Mucosa of stomach (tissue), 1 donor: Measurements from ENCODE around the gene SLC6A13.
"Not testable (repeated sequence)": the region's sequence is repeated elsewhere in the genome, so short reads cannot be mapped to it uniquely, and the experiment has no call there.

Experiments
- H3K27me3 ChIP-seq: one replicate; pipeline ENCODE4 v1.7.0; 2013; ENCODE audit warnings: mild to moderate bottlenecking, low read length; ENCODE audit not compliant: control insufficient read depth, insufficient read depth
- H3K36me3 ChIP-seq: one replicate; pipeline ENCODE4 v1.7.0; 2013; ENCODE audit warnings: low read length; ENCODE audit not compliant: control insufficient read depth, insufficient read depth
- H3K4me1 ChIP-seq: one replicate; pipeline ENCODE4 v1.7.0; 2013; ENCODE audit warnings: mild to moderate bottlenecking, low read length; ENCODE audit not compliant: control insufficient read depth, insufficient read depth
- H3K4me3 ChIP-seq: one replicate; pipeline ENCODE4 v1.7.0; 2013; ENCODE audit warnings: low read length
- H3K9ac ChIP-seq: one replicate; pipeline ENCODE4 v1.7.0; 2013; ENCODE audit warnings: mild to moderate bottlenecking, low read length, moderate library complexity
- H3K9me3 ChIP-seq: one replicate; pipeline ENCODE4 v1.7.0; 2013; ENCODE audit warnings: mild to moderate bottlenecking, low read length, moderate library complexity; ENCODE audit not compliant: control insufficient read depth
- donor health status: Pancreatic carcinoma.

Gene SLC6A13

GRCh38 chr12:240566-240965 is 22.1 kb downstream of the SLC6A13 start:
- H3K27me3 ChIP-seq: no peaks in the 10 kb centered on the region
- H3K9me3 ChIP-seq: no peaks in the 10 kb centered on the region
- H3K36me3 ChIP-seq: no peaks in the 10 kb centered on the region
- H3K4me1 ChIP-seq: peaks cover 9% of the 10 kb centered on the region
- no peak overlapping the region for H3K9ac ChIP-seq
- no peak overlapping the region for H3K4me3 ChIP-seq

- H3K9me3 ChIP-seq: no peaks in the 10 kb centered on the region
- H3K4me1 ChIP-seq: peaks cover 9% of the 10 kb centered on the region
- no peak overlapping the region for H3K9ac ChIP-seq
- no peaks in the 10 kb centered on the region for H3K27me3 ChIP-seq
- H3K36me3 ChIP-seq: no peaks in the 10 kb centered on the region
- no peak overlapping the region for H3K4me3 ChIP-seq
These were observed 23.8 kb downstream of the SLC6A13 start for GRCh38 chr12:238736-239398.

DNA sequence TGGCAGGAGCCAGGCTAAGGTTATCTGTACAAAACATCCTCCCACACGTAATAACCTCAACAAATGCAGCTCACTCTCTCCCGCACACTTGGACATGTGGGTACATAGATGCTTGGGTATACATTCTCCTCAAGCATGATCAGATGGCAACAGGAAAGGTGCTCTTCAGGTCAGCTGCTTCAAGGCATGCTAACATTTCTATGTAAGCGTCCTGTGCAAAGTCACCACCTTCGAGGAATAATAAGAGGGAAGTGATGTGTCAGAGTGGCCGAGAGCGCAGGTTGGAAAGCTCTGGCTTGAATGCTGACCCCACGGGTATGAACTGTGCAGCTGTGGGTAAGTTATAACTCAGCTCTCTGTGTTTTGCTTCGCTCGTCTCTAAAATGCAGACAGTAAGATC is 24.5 kb downstream of the SLC6A13 start:
- Histone ChIP-seq H3K4me1 (peaks cover 9% of the 10 kb centered on the region), H3K9me3 (no peaks in the 10 kb centered on the region), H3K9ac (no peak overlapping the region), H3K27me3 (no peaks in the 10 kb centered on the region), H3K4me3 (no peak overlapping the region), H3K36me3 (no peaks in the 10 kb centered on the region)

DNA sequence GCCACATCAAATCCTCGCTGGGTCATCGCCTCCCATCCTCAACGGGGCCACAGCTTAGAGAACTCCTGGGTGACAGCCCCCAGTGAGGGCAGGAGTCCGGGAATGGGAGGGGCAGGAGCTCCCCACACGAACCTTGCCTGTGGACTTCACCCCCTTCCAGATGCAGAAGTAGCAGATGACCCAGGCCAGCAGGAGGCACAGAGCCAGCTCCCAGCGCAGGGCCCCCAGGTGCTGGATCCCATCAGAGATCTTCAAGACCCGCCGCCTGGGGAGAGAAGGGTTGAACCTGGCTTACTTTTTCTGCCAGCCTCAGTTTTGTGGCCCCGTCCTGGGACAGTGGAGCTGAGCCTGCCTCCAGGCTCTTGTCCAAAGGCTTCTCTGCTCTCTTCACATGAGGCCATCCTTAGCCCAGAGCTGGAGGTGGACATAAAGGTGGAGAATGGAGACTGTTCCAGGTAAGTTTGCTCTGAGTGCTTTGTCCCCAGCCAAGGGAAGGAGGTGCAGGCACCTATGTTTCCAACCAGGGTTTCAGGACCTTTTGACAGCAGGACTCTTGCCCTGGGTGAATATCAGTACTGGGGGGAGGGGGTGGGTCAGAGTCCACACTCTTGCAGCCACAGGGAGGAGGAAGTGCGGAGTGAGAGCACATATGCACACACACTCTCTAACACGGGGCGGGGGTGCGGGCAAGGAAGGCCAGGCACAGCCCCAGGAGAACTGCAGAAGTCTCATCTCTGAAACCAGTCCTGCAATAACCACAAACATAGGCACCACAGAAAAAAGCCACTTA is 25.4 kb downstream of the SLC6A13 start:
- Histone ChIP-seq H3K9ac (no peak overlapping the region), H3K27me3 (no peaks in the 10 kb centered on the region), H3K4me3 (no peak overlapping the region), H3K9me3 (no peaks in the 10 kb centered on the region), H3K4me1 (peaks cover 9% of the 10 kb centered on the region), H3K36me3 (no peaks in the 10 kb centered on the region)

DNA sequence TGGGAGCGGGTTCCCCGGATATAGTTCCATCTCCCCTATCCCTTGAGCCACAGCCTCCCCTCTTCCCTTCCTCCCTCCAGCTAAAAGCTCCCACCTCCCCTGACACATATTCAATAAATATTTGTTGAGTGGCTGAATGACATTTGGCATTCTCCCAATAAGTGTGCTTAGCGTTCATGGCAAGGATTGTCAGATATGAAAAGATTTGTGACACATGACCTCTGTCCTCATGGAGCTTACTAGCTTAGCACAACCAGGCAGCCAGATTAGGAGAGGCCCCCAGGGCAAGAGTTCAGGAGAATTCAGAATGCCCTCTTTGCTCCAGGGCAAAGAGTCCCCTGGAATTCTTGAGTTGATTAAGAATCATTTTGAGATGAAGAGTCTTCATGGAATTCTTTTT is 26.2 kb downstream of the SLC6A13 start:
- Histone ChIP-seq H3K36me3 (no peaks in the 10 kb centered on the region), H3K4me3 (no peak overlapping the region), H3K4me1 (peaks cover 9% of the 10 kb centered on the region), H3K9ac (no peak overlapping the region), H3K9me3 (no peaks in the 10 kb centered on the region), H3K27me3 (no peaks in the 10 kb centered on the region)

DNA sequence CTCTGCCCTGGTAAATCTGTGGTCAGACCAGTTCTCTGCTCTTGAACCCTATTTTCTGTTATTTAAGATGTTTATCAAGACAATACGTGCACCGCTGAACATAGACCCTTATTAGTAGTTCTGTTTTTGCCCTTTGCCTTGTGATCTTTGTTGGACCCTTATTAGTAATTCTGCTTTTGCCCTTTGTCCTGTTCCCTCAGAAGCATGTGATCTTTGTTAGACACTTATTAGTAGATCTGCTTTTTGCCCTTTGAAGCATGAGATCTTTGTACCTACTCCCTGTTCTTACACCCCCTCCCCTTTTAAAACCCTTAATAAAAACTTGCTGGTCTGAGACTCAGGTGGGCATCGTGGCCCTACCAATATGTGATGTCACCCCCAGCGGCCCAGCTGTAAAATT is 26.7 kb downstream of the SLC6A13 start:
- not testable (repeated sequence) for H3K36me3 ChIP-seq, H3K4me1 ChIP-seq, H3K9ac ChIP-seq, H3K4me3 ChIP-seq, H3K27me3 ChIP-seq, H3K9me3 ChIP-seq

- Histone ChIP-seq H3K4me3 (no peak overlapping the region), H3K4me1 (peaks cover 9% of the 10 kb centered on the region), H3K9me3 (no peaks in the 10 kb centered on the region), H3K27me3 (no peaks in the 10 kb centered on the region), H3K36me3 (no peaks in the 10 kb centered on the region), H3K9ac (no peak overlapping the region)
These were observed 27.7 kb downstream of the SLC6A13 start for GRCh38 chr12:234891-235415.

- Histone ChIP-seq H3K4me3 (no peak overlapping the region), H3K4me1 (peaks cover 9% of the 10 kb centered on the region), H3K9ac (no peak overlapping the region), H3K36me3 (no peaks in the 10 kb centered on the region), H3K27me3 (no peaks in the 10 kb centered on the region), H3K9me3 (no peaks in the 10 kb centered on the region)
These were observed 28.6 kb downstream of the SLC6A13 start for GRCh38 chr12:234019-234418.

GRCh38 chr12:233615-233968 is 29.0 kb downstream of the SLC6A13 start:
- Histone ChIP-seq H3K9me3 (no peaks in the 10 kb centered on the region), H3K36me3 (no peaks in the 10 kb centered on the region), H3K9ac (no peak overlapping the region), H3K4me3 (no peak overlapping the region), H3K27me3 (no peaks in the 10 kb centered on the region), H3K4me1 (peaks cover 9% of the 10 kb centered on the region)

- no peak overlapping the region for H3K4me3 ChIP-seq
- no peak overlapping the region for H3K9ac ChIP-seq
These were observed 29.7 kb downstream of the SLC6A13 start for GRCh38 chr12:232731-233614.

GRCh38 chr12:230925-231671 is 31.5 kb downstream of the SLC6A13 start:
- Histone ChIP-seq H3K4me1 (no peaks in the 10 kb centered on the region), H3K9me3 (no peaks in the 10 kb centered on the region), H3K27me3 (peaks cover 4% of the 10 kb centered on the region), H3K9ac (no peak overlapping the region), H3K36me3 (no peaks in the 10 kb centered on the region), H3K4me3 (no peak overlapping the region)

More at GRCh38 chr12:232731-233614, 29.7 kb downstream of the SLC6A13 start:
- H3K9me3 ChIP-seq: no peaks in the 10 kb centered on the region
- no peaks in the 10 kb centered on the region for H3K36me3 ChIP-seq
- no peaks in the 10 kb centered on the region for H3K27me3 ChIP-seq
- peaks cover 9% of the 10 kb centered on the region for H3K4me1 ChIP-seq
